Upper lobe of right lung (tissue), 1 donor: Measurements from ENCODE around the gene CENPV. TPM values are rescaled to one million over a fixed set of nuclear protein-coding genes. Genes with fewer than 3 reads are reported as not detected.
"Not testable (repeated sequence)": the region's sequence is repeated elsewhere in the genome, so short reads cannot be mapped to it uniquely, and the experiment has no call there.

Source experiments
- ATAC-seq: fragments of 200-7000 bp; cut with Tn5 transposase; one replicate; pipeline ENCODE4 v1.9.1; 2020; ENCODE audit warnings: mild to moderate bottlenecking, moderate library complexity
- DNase-seq: peaks from one replicate; pipeline ENCODE4 v3.0.0-alpha.2; 2020
- H3K27ac ChIP-seq: fragments of 200-600 bp; one replicate; pipeline ENCODE4 v1.8.0; 2022
- H3K27me3 ChIP-seq: fragments of 200-600 bp; one replicate; pipeline ENCODE4 v1.8.0; 2022; ENCODE audit warnings: mild to moderate bottlenecking
- H3K36me3 ChIP-seq: fragments of 200-600 bp; one replicate; pipeline ENCODE4 v1.8.0; 2022
- H3K4me1 ChIP-seq: fragments of 200-600 bp; one replicate; pipeline ENCODE4 v1.8.0; 2022
- H3K4me3 ChIP-seq: fragments of 200-600 bp; one replicate; pipeline ENCODE4 v1.8.0; 2022; ENCODE audit warnings: mild to moderate bottlenecking
- H3K9me3 ChIP-seq: fragments of 200-600 bp; one replicate; pipeline ENCODE4 v1.8.0; 2022
- intact Hi-C: fragments of 100-400 bp; cut with DNase I; formaldehyde crosslinking; loops from one replicate; pipeline ENCODE4 v1.11.0; 2022
- total RNA-seq: library from RNA; stranded (reverse); fragmentation: NEBNext Ultra II Directional; extraction: Animal tissue kit (Norgen Biotek cat#: 25700); gene quantifications from one replicate; pipeline ENCODE4 v1.2.1, GENCODE V29; 2021
- TF ChIP-seq, protein P1 (sequence below): fragments of 200-600 bp; IDR thresholded peaks from one replicate; pipeline ENCODE4 v1.8.0; 2022; ENCODE audit warnings: antibody characterized with exemption
- donor health status: DM: no; HTN: yes; CAD: no; lungs with severe emphysema.

The CENPV gene
- total RNA-seq, 1 donor from 2014 or later = 10.4 TPM

DNA sequence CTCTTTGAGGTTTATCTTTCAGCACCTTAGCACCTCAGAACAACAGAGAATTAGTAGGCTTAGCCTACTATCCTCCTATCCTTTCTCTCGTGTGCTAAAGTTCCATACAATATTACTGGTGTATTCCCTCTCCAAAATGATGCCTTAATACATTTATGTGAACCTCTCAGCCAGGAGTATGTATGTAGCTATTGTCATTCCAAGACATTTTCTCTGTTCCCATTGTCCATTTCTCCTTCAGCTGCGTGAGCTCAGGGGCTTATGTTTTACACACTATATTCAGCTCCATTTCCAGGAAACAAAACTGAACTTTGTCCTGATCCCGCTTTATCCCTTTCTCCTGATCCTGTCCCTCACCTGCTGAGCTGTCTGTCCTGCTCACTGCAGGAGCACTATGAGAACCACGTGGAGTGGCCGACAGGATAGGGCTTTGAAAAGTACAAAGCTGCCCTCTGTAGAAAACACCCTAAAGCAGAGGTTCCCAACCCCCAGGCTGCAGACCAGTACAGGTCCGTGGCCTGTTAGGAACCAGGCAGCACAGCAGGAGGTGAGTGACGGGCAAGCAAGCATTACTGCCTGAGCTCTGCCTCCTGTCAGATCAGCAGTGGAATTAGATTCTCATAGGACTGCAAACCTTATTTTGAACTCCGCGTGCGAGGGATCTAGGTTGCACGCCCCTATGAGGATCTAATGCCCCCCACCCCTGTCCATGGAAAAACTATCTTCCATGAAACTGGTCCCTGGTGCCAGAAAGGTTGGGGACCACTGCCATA lies 55.7 kb downstream of the CENPV start:
- no peak overlapping the region for H3K4me3 ChIP-seq
- no peaks in the 10 kb centered on the region for H3K9me3 ChIP-seq
- no peaks in the 10 kb centered on the region for H3K36me3 ChIP-seq
- no peak overlapping the region for H3K27ac ChIP-seq
- DNase-seq = no peak
- intact Hi-C loops = no loop called here
- no peak for ATAC-seq
- TF ChIP-seq, protein P1, sequence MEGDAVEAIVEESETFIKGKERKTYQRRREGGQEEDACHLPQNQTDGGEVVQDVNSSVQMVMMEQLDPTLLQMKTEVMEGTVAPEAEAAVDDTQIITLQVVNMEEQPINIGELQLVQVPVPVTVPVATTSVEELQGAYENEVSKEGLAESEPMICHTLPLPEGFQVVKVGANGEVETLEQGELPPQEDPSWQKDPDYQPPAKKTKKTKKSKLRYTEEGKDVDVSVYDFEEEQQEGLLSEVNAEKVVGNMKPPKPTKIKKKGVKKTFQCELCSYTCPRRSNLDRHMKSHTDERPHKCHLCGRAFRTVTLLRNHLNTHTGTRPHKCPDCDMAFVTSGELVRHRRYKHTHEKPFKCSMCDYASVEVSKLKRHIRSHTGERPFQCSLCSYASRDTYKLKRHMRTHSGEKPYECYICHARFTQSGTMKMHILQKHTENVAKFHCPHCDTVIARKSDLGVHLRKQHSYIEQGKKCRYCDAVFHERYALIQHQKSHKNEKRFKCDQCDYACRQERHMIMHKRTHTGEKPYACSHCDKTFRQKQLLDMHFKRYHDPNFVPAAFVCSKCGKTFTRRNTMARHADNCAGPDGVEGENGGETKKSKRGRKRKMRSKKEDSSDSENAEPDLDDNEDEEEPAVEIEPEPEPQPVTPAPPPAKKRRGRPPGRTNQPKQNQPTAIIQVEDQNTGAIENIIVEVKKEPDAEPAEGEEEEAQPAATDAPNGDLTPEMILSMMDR = no peak
- no peaks in the 10 kb centered on the region for H3K4me1 ChIP-seq
- H3K27me3 ChIP-seq = no peaks in the 10 kb centered on the region

DNA sequence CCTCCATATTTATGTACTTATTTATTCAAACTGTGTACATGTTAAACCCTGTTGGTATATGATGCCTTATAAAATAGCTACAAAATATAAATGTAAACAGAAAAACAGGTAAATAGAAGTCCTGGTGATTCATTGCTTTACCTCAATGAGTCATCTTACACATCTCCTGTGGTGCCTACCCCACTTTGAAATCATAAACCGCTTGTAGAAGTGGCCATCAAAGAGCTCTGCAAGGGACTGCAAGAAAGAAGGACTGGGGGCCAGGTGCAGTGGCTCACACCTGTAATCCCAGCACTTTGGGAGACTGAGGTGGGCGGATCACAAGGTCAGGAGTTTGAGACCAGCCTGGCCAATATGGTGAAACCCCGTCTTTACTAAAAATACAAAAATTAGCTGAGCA lies 57.2 kb downstream of the CENPV start:
- H3K27ac ChIP-seq, H3K9me3 ChIP-seq, DNase-seq, ATAC-seq, H3K27me3 ChIP-seq, H3K4me3 ChIP-seq, intact Hi-C loops, H3K4me1 ChIP-seq, H3K36me3 ChIP-seq: not testable (repeated sequence)

DNA sequence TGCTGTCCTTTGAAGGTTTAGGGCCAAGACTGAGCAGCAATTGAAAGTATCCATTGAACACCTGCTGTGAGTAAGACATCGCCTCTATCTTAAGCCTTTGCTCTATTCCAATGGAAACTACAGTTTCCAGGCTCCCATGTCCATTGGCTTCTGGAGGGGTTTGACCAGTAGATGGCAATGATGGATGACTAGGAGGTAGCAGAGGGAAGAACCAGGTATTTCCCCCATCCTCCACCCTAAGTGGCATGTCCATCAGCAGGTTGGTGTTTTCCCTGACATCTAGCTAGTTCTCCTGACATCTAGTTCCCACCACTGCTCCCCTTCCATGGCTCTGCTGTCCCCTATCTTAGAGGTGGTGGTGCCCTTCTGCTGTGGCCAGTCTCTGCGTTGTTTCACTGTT lies 58.7 kb downstream of the CENPV start:
- ATAC-seq = no peak
- intact Hi-C loops = no loop called here

DNA sequence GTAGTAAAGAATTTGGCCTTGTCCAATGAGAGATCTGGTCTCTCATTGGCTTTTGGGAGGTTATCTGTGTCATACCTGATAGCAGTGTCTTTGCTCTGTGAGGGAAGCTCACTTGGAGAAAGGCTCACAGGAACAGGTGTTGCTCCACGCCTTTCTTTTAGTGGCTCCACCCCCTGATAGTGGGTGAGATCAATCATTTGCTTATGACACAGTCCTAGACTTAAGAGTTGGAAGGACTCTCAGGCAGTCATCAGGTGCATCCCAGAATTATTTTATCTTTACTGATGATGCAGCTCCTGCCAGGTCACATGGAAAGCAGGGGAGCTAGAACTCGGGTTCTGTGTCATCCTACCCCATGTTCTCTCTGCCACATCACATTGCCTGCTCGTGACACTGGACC lies 59.3 kb downstream of the CENPV start:
- TF ChIP-seq, protein P1 = no peak
- DNase-seq (no peak), ATAC-seq (no peak)
- Histone ChIP-seq H3K27ac (no peak overlapping the region), H3K36me3 (no peaks in the 10 kb centered on the region), H3K9me3 (no peaks in the 10 kb centered on the region), H3K4me1 (no peaks in the 10 kb centered on the region), H3K4me3 (no peak overlapping the region), H3K27me3 (no peaks in the 10 kb centered on the region)
- intact Hi-C loops = no loop called here

More for the DNA sequence above, 58.7 kb downstream of the CENPV start:
- Histone ChIP-seq H3K9me3 (no peaks in the 10 kb centered on the region), H3K36me3 (no peaks in the 10 kb centered on the region), H3K4me1 (no peaks in the 10 kb centered on the region), H3K27ac (no peak overlapping the region), H3K27me3 (no peaks in the 10 kb centered on the region), H3K4me3 (no peak overlapping the region)
- DNase-seq = no peak
- TF ChIP-seq, protein P1 = no peak

Other genes with a start within 250 kb of the CENPV start
- gene NCOR1, start 137.9 kb downstream of the CENPV start, total RNA-seq = 138 TPM
- gene PIGL, start 136.3 kb downstream of the CENPV start, total RNA-seq = 29.5 TPM
- gene UBB, start 27.6 kb upstream of the CENPV start, total RNA-seq = 1,410 TPM
- 86.5 TPM for gene TRPV2, start 62.1 kb upstream of the CENPV start, total RNA-seq
- gene LRRC75A, start 138.7 kb upstream of the CENPV start, total RNA-seq = 2.5 TPM
- 4.7 TPM for gene ZNF287, start 215.7 kb upstream of the CENPV start, total RNA-seq